Epithelial cell of umbilical artery (primary cell): Measurements from ENCODE around the gene ADD1. TPM values are rescaled to one million over a fixed set of nuclear protein-coding genes. Genes with fewer than 3 reads are reported as not detected.

Source experiments
- total RNA-seq: library from RNA; depleted of rRNA; stranded (reverse); fragments of >200 nt; gene quantifications from 2 replicates; pipeline ENCODE4 v1.2.3, GENCODE V29; 2014

The ADD1 gene
- total RNA-seq, result 96.8 and 121 TPM in 2 replicates

GRCh38 chr4:2843263-2843940 lies at the start of gene ADD1:
TSS of gene ADD1 (plus strand) at chr4:2843844. CDS start at chr4:2875916, 32,072 bp downstream.

GRCh38 chr4:2963175-2963965 lies 119.7 kb downstream of the ADD1 start, which contains the start of the genes GRK4 and NOP14:
TSS of gene GRK4 (plus strand) at chr4:2963571. CDS start at chr4:2964071, 500 bp downstream.
TSS of gene NOP14 (minus strand) at chr4:2963406. CDS start at chr4:2963319, 87 bp downstream.

Other genes with a start within 250 kb of the ADD1 start
- 80.2 and 98.4 TPM in 2 replicates for gene TNIP2, start 87.5 kb upstream of the ADD1 start, total RNA-seq
- 22.7 and 33.1 TPM in 2 replicates for gene SH3BP2, start 50.8 kb upstream of the ADD1 start, total RNA-seq
- gene NOP14, start 119.6 kb downstream of the ADD1 start, total RNA-seq, result 28.4 and 31.2 TPM in 2 replicates
- gene GRK4, start 119.7 kb downstream of the ADD1 start, total RNA-seq, result 2.3 and 3.2 TPM in 2 replicates
- not detected in 2 replicates for gene HTT-AS, start 230.7 kb downstream of the ADD1 start, total RNA-seq
- 29.5 and 31.2 TPM in 2 replicates for gene HTT, start 230.8 kb downstream of the ADD1 start, total RNA-seq